HG02571 (cell line): ENCODE data around the gene CD22.
"Not testable (repeated sequence)": the region's sequence is repeated elsewhere in the genome, so short reads cannot be mapped to it uniquely, and the experiment has no call there.

Experiments used
- ATAC-seq: cut with Tn5 transposase; IDR thresholded peaks from one replicate; pipeline ENCODE4 v1.9.1; 2021; ENCODE audit warnings: mild to moderate bottlenecking, moderate library complexity; ENCODE audit not compliant: unreplicated experiment

The CD22 gene

GRCh38 chr19:35328851-35329285 lies at the start of gene CD22:
Gene CD22 (plus strand): TSS chr19:35329187. CDS start chr19:35332041, 2,854 bp downstream.
- no peak for ATAC-seq

- ATAC-seq: no peak
These were observed 49.6 kb upstream of the CD22 start for GRCh38 chr19:35279374-35279773.

GRCh38 chr19:35279985-35280821 lies 48.8 kb upstream of the CD22 start:
- no peak for ATAC-seq

GRCh38 chr19:35281303-35281702 lies 47.7 kb upstream of the CD22 start:
- no peak for ATAC-seq

- no peak for ATAC-seq
These were observed 44.6 kb upstream of the CD22 start for GRCh38 chr19:35284153-35285094.

- no peak for ATAC-seq
These were observed 43.9 kb upstream of the CD22 start for GRCh38 chr19:35285095-35285449.

GRCh38 chr19:35285465-35285864 lies 43.5 kb upstream of the CD22 start:
- not testable (repeated sequence) for ATAC-seq

- not testable (repeated sequence) for ATAC-seq
These were observed 42.9 kb upstream of the CD22 start for GRCh38 chr19:35286101-35286500.

GRCh38 chr19:35287713-35288112 lies 41.3 kb upstream of the CD22 start:
- ATAC-seq: no peak

- ATAC-seq: no peak
These were observed 40.7 kb upstream of the CD22 start for GRCh38 chr19:35288331-35288730.

- no peak for ATAC-seq
These were observed 40.1 kb upstream of the CD22 start for GRCh38 chr19:35288906-35289305.

- ATAC-seq: no peak
These were observed 38.4 kb upstream of the CD22 start for GRCh38 chr19:35290381-35291127.

- ATAC-seq: no peak
These were observed 37.7 kb upstream of the CD22 start for GRCh38 chr19:35291259-35291658.

- ATAC-seq: no peak
These were observed 37.1 kb upstream of the CD22 start, which contains the start of gene MAG for GRCh38 chr19:35291916-35292315. Gene MAG (plus strand): TSS chr19:35292161. CDS start chr19:35295409, 3,248 bp downstream.

GRCh38 chr19:35292421-35293362 lies 36.3 kb upstream of the CD22 start:
- ATAC-seq: no peak

- no peak for ATAC-seq
These were observed 35.6 kb upstream of the CD22 start for GRCh38 chr19:35293363-35293739.

- no peak for ATAC-seq
These were observed 35.2 kb upstream of the CD22 start for GRCh38 chr19:35293808-35294207.

- no peak for ATAC-seq
These were observed 34.7 kb upstream of the CD22 start for GRCh38 chr19:35294328-35294727.

- ATAC-seq: no peak
These were observed 33.9 kb upstream of the CD22 start for GRCh38 chr19:35294859-35295791.
